NCI-H524 (cell line): Measurements from ENCODE around the gene SH3BP4.
"Not testable (repeated sequence)": the region's sequence is repeated elsewhere in the genome, so short reads cannot be mapped to it uniquely, and the experiment has no call there.

Source experiments
- DNase-seq, 2 experiments: peaks; one replicate each; lab custom pipeline; 2025; lab: John Stamatoyannopoulos, UW

Gene SH3BP4

DNA sequence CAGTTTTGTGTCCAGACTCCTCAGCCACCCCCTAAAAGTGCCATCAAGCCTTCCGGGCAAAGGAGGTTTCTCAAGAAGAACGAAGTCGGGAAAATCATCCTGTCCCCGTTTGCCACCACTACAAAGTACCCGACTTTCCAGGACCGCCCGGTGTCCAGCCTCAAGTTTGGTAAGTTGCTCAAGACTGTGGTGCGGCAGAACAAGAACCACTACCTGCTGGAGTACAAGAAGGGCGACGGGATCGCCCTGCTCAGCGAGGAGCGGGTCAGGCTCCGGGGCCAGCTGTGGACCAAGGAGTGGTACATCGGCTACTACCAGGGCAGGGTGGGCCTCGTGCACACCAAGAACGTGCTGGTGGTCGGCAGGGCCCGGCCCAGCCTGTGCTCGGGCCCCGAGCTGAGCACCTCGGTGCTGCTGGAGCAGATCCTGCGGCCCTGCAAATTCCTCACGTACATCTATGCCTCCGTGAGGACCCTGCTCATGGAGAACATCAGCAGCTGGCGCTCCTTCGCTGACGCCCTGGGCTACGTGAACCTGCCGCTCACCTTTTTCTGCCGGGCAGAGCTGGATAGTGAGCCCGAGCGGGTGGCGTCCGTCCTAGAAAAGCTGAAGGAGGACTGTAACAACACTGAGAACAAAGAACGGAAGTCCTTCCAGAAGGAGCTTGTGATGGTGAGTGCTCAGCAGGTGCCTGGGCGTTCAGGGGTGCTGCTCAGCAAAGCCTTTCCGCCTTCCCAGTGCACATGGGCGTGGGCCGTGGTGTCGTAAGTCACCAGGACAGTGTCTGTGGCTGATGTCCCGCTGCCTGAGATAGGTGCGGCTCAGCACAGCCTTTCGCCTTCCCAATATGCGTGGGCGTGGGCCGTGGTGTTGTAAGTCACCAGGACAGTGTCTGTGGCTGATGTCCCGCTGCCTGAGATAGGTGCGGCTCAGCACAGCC is 91.0 kb downstream of the SH3BP4 start:
- DNase-seq: no peak

DNA sequence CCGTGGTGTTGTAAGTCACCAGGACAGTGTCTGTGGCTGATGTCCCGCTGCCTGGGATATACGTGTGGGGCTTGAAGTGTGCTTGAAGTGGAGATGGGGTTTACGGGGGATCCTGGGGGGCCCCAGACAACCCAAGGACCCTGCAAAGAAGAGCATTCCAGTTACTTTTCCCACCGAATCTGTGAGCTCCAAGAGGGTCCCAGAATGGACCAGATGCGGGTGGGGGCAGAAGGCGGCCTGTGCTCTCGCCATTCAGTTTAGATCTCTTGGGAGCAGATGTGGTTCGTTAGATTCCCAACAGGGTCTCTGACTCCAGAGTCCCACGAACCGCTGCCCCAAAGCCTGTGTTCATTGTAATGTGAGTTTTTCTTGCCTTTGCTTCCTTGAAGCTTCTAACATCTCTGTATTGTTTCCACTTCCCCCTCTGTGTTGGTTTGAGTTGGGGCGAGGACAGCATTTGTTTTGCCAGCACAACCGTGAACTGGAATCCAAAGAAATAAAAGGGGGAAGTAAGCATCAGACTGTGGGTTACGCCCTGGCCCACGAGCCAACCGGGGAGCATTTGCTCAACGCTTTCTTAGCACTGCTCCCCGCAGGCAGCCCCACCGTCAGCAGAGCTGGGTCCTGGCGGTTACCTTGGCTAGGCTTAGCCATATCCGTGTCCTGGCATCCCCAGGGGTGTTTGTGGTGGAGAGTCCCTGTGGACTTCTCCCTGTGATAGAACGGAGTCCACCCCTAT is 92.1 kb downstream of the SH3BP4 start:
- DNase-seq: no peak

DNA sequence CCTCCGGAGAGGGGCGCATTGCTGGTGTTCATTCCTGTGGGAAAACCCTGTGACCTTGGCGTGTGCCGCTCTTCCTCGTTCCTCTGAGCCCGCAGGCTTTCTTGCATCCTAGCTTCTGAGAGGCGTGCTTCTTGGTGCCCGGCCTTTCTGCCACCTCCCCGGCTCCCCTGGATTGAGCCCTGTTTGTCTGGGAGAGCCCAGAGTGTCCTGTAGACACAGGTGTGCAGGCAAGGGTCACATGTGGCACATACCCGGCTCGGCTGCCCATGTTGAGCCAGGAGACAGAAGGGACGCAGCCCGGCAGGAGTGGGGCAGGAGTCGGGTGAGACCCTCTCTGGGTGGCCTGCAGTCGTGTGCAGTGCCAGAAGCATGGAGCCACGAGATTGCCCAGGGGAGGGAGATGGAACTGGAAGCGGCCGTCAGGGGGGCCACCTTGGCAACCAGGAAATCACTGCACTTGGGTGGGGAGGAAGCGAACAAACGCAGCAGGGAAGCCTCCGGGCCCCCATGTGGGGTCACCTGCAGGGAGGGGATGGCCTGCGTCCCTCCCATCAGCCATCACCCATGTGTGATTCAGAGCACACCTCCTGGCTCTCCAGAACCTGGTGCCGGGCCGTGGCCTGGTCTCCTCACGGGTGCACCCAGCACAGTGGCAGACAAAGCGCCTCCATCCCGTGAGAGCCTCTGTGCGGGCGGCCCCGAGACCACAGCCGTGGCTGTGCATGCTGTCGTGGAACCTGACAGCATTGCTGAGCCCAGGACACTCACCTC is 92.9 kb downstream of the SH3BP4 start:
- DNase-seq: no peak

DNA sequence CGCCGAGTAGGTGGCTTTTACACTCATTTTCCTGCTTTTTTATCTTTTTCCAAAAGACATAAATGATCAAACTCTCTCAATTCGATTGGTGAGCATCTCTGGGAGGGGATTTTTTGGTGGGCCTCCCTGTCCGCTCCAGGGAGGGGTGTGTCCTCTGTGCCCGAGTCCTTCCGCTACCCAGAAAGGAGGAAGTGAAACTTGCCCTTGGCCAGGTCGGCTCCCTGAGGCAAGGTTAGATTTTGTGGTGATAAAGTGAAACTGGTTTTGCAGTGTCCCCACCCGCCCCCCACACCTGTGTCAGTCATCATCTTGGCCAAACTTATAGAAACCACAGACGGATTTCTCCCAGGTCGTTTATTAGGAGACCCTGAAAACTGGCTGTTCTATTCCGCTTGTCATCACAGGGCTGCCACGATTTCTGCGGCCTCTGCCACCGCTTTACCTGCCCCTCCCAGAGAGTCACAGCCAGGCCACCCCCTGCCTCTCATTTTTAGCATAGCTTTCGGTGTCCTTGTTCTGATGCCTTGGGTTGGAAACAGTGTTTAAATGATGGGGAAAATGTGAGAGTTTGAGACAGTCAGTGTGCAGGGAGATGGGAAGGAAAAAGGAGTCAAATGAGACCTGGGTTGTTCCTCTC is 93.6 kb downstream of the SH3BP4 start:
- DNase-seq: no peak

DNA sequence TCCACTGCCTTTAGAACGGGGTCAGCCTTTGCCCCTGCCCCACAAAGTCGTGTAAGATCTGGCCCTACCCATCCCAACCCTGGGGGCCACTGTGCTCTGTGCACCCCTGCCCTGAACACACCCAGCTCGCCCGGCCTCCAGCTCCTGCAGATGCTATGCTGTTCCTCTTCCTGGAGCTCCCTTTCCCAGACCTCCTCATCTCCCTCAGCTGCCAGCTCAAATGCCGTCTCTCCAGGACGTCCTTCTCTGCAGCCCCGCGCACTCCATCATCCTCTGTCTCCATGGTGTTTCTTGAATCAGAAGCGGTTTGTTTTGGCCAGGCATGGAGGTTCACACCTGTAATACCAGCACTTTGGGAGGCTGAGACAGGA is 94.1 kb downstream of the SH3BP4 start:
- no peak for DNase-seq

DNA sequence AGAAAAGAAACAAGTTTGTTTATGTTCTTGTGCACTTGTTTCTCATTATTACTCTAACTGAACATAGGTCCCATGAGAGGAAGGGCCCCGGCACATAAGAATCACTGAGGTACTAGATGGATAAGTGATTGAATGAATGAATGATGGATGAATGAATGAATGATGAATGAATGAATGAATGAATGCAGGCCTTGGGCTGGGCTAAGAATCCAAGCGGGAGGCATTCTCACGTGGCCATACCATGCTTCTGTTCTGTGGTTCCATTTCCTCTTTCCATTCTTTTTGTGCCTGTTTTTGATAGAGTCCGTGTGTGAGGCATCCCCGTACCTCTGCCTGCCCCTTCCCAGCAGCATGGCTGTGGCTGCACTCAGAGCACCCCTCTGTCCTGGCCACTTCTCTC is 94.8 kb downstream of the SH3BP4 start:
- no peak for DNase-seq

DNA sequence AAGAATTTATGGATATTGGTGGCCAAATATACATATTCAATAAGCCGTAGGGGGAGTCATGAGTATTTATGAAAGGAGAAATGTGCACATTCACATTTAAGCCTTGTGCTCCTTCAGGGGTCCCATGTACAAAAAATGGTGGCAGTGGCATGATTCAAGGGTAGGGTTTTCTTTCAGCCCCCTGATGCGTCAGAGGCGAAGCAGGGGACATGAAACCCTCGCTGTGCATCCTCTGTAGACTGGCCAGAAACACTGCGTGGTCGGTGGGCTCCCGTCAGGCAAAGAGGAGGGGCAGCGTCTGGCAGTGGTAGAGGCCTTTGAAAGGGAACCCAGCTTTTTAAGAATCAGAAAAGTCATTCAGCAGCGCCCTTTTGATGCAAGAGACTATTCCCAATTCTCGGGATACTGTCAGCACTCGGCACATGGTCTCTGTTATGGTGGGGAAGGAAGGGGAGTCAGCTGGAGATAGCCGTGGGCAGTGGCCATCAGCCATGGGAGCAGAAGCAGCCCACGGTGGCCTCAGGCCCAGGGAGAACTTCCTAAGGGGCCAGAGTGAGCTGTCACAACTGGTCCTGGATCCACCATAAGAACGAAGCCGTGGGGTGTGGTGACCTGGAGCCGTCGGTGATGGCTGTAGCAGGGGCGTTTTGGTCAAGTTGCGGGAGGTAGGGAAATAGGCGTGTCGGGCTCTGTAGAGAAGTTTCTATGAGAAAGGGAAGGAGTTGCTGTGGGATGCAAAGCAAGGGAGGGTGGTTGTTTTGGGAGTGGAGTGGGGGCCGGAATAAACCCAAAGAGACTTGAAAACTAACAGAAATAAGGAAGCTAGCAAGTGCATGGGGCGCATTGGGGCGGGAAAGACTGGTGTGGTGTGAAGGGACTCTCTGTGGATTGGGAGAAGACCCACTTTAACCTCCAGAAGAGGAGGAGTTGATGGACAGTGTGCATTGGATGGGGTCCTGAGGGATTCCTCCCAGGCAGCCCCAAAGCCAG is 95.6 kb downstream of the SH3BP4 start:
- DNase-seq: no peak

DNA sequence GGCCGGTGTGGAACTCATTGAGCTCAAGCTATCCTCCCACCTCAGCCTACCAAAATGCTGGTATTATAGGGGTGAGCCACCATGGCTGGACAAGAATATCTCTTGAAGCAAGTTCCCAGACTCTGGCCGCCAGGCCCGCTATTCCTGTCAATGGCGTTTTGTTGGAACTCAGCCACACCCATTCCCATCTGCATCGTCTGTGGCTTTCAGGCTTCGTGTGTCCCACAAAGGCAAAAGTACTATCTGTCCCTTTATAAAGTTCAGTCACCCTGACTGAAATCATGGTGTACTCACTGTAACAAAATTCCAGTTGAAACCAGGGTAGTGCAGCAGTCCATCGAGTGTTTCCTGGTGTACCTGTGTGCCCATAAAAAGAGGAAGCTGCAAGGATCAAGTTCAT is 96.7 kb downstream of the SH3BP4 start:
- no peak for DNase-seq

DNA sequence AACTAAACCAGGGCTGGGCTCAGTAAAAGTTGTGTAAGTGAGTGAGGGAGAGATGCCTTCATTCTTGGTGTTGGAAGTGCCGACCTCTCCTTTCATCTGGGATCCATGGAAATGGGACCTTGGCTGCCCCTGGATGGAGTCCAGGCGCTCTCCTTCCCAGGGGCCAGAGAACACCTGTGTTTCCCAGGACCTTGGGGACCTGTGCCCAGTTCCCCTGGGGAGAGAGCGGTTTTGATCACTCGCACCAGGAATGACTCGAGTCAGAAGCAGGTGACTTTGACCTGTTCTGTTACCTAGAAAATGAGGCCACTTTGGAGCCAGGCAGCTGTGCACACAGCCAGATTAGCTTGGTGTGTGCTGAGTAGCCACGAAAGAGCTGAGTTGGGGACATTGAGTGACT is 97.3 kb downstream of the SH3BP4 start:
- no peak for DNase-seq

DNA sequence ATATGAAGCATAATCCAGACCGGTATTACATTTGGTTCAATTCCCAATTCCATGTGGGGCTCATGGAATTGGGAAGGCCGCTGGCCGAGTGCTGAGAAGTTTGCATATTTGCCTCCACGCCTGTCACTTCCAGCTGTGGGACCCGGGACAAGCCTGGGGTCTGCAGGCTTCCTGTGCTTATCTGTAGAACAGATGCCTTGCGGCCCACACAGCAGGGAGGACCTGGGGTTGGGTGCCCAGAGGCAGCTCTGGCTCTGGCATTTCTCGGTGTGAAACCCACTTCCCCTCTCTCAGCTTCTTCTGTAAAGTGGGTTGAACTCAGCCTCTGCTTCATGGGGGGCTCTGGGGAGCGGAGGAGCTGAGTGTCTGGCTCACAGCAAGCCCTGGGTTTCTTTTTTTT is 97.9 kb downstream of the SH3BP4 start:
- no peak for DNase-seq

DNA sequence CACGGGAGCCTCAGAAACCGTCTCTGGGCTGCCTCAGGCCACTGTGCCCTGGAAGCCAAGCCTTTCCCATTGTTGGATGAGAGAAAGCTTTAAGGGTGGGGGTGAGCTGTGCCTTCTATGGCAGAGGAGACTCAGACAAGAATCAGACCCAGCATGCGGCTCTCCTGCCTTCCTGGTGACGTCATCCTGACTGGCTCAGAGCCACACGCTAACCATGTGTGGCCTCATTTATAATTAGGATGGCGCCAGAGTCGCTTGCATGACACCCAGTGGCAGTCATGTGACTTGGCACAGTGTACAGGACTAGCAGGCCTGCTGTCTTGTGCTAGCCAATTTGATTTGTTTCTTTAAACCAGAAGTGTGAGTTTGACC is 99.1 kb downstream of the SH3BP4 start:
- peak; percentile 71 to 82 for DNase-seq

DNA sequence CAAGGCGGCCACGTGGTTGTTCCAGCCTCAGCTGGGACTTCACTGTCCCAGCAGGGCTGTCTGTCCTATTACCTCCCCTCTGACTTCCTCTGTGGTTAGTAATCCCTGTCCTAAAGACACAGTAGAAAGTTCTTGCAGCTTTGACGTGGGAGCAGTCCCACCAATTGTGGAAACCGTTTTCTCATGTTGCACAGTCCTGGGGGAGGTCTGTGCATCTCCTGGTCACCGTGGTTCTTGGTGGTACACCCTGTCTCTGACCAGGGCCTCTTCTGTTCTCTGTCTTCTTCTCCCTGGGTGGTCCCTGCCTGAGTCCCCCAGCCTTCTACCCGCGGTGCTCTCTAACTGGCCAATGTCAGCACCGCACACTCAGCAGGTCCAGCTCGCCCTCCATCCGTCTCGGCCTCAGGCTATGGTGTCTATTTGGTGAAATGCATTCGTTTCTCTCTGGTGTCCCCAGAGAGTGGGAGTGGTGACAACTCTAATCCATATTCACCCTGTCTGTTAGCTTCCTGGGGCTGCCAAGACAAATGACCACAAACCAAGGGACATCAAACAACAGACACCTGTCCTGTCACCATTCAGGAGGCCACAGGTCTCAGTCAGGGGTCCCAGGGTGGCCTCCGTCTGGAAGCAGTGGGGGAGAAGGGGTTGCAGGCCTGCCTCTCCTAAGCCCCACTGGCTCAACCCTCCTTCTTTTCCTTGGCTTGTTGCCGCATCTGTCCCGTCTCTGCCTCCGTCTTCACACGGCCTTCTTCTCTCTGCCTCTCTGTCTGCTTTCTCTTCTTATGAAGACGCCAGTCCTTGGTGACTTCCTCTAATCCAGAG is 99.8 kb downstream of the SH3BP4 start:
- no peak for DNase-seq

DNA sequence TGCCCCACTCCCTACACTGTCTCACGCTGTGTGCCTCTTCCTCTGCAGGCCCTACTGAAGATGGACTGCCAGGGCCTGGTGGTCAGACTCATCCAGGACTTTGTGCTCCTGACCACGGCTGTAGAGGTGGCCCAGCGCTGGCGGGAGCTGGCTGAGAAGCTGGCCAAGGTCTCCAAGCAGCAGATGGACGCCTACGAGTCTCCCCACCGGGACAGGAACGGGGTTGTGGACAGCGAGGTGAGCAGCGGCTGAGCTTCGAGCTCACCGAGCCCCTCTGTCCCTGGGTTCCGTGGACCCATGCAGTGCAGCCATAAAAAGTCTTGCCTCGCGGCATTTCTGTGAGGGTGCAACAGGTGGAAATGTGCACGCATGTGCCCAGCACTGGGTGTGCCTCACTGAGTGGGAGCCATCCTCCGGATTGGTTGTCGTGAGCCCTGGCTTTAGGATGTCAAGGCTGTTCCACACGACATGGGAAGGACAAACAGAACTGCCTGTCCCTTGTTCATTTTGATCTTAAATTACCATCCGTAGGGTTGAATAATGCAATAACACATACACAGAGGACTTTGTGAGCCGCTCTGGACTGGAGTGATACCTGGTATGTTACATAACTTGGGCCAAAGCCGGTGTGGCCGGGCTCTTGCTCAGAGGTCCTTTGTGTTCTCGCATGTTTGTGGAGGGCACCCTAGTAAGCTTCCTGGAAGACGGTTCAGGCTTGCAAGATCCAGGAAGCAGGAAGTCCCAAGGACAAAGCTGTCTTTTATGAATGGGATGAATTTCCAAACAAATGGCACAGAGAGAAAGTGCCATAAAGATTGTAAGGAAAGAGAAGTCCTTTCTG is 100.9 kb downstream of the SH3BP4 start:
- DNase-seq: no peak

DNA sequence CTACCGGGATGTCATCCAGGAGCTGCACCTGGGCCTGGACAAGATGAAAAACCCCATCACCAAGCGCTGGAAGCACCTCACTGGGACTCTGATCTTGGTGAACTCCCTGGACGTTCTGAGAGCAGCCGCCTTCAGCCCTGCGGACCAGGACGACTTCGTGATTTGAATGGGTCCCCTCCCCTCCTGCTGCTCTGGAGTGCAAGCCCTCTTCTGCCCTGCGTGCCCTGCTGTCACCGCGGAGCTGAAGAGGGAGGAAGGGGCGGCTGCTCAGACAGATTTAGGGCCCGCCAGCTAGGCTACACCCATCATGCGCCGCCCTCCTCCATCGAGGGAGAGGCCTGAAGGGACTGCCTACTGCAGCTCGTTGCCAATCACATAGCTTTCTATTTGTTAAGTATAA is 101.8 kb downstream of the SH3BP4 start:
- DNase-seq: peak in 1 of 2 experiments; percentile 44

DNA sequence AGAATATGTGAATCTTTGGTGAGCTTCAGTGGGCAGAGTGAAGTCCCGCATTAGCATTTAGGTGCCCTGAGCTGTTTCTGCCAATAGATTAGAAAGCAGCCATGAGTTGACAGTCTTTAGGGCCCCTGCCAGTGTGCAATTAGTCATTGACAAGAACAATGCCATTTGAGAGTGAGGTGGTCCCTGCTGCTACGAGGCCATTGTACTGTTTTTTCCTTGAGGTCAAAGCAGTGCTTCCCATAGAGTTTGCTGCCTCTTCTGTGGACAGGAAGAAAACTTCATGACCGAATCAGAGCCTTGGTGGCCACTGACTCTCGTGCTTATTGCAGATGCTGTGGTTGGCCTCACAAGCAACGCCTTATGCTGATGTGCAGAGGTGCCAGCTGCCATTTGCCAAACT is 102.7 kb downstream of the SH3BP4 start:
- DNase-seq: no peak

DNA sequence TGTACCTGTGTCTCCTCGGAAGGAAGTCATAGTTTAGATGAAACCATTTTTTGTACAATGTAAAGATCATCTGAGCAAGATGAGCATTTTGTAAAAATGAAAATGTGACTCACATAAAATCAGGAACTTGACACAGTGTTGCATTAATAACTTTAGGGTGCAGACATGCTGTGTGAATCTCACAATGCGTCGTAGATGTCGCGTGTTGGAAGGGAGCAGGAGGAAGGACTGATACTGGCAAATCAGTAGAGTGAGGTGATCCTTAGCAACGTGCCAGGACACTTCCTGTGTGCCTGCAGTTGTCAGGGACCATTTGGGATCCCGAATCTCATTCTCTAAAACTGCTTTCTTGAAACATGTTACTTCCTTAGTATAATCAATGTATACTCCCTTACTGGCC is 103.1 kb downstream of the SH3BP4 start:
- DNase-seq: no peak

DNA sequence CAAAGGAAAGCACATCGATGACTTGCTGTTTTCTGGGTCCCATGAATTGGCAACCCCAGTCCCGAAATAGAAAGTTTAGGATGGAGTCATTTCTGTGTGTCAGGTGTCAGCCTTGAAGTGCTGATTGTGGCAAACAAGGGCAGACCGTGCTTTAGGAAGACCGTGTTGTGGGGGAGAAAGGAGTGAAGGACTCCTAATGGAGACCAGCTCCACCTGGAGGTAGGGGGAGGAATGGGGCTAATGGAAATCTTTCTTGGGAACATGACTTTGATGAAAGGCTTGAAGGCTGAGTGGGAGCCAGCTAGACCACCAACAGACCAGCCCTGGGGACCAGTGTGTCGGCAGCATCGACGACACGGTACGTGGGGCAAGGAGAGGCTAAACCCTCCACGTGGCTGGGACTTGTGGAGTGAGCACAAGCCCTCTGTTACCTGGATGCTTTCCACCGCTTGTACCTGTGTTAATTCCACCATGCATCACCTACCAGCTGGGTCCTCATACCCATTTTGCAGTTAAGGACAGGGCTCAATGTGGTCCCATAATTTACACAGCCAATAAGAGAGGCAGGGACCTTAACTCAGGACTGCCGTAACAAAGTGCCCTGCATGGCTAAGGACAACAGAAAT is 104.2 kb downstream of the SH3BP4 start:
- DNase-seq: peak; percentile 51 to 62

DNA sequence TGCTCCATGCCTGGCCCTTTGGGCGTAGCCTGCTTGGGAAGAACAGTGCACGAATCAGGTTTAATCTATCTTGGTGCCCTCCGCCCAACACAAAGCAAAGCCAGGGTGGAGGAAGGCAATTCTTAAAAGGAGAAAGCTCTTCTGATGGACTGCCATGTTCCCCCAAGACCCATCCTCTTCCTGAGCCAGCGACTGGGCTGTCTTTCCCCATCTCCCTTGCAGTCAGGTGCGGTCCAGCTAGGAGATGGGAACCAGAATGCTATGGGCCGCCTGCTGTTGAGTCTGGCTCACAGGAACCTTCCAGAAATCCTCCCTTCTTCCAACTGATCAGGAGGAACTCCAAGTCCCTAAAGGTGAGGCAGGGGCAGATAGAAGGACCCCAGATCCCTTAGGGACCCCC is 105.0 kb downstream of the SH3BP4 start:
- no peak for DNase-seq

DNA sequence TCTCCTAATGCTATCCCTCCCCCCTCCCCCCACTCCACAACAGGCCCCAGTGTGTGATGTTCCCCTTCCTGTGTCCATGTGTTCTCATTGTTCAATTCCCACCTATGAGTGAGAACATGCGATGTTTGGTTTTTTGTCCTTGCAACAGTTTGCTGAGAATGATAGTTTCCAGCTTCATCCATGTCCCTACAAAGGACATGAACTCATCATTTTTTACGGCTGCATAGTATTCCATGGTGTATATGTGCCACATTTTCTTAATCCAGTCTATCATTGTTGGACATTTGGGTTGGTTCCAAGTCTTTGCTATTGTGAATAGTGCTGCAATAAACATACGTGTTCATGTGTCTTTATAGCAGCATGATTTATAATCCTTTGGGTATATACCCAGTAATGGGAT is 105.8 kb downstream of the SH3BP4 start:
- not testable (repeated sequence) for DNase-seq
